Measurements from ENCODE around the gene ARL2BP.

Gene ARL2BP

GRCh38 chr16:57226701-57227621 lies 18.1 kb upstream of the ARL2BP start:
- H3K4me3 ChIP-seq (ENCODE audit: low read depth, low read length): no peak overlapping the region
- no peak for TF ChIP-seq CTCF (IDR thresholded peaks at IDR 0.05; ENCODE audit: low read depth, low read length, missing control alignments)
- no peak for DNase-seq (ENCODE audit: low read depth)

GRCh38 chr16:57229079-57229478 lies 16.0 kb upstream of the ARL2BP start:
- no peak for DNase-seq (ENCODE audit: low read depth)
- TF ChIP-seq CTCF (IDR thresholded peaks at IDR 0.05; ENCODE audit: low read depth, low read length, missing control alignments): no peak
- H3K4me3 ChIP-seq (ENCODE audit: low read depth, low read length): no peak overlapping the region

GRCh38 chr16:57231821-57232350 lies 13.2 kb upstream of the ARL2BP start:
- H3K4me3 ChIP-seq (ENCODE audit: low read depth, low read length): no peak overlapping the region
- DNase-seq (ENCODE audit: low read depth): no peak
- no peak for TF ChIP-seq CTCF (IDR thresholded peaks at IDR 0.05; ENCODE audit: low read depth, low read length, missing control alignments)

GRCh38 chr16:57233944-57234706 lies 10.9 kb upstream of the ARL2BP start:
- DNase-seq (ENCODE audit: low read depth): no peak
- no peak overlapping the region for H3K4me3 ChIP-seq (ENCODE audit: low read depth, low read length)
- no peak for TF ChIP-seq CTCF (IDR thresholded peaks at IDR 0.05; ENCODE audit: low read depth, low read length, missing control alignments)

GRCh38 chr16:57234707-57235092 lies 10.4 kb upstream of the ARL2BP start:
- no peak overlapping the region for H3K4me3 ChIP-seq (ENCODE audit: low read depth, low read length)
- no peak for DNase-seq (ENCODE audit: low read depth)
- TF ChIP-seq CTCF (IDR thresholded peaks at IDR 0.05; ENCODE audit: low read depth, low read length, missing control alignments): no peak

- DNase-seq (ENCODE audit: low read depth): no peak
- no peak overlapping the region for H3K4me3 ChIP-seq (ENCODE audit: low read depth, low read length)
- no peak for TF ChIP-seq CTCF (IDR thresholded peaks at IDR 0.05; ENCODE audit: low read depth, low read length, missing control alignments)
Measured at GRCh38 chr16:57235128-57236021, 9.7 kb upstream of the ARL2BP start.

All from GM12864 (cell line).